ENCODE data around the gene HECA.
"Not testable (repeated sequence)": the region's sequence is repeated elsewhere in the genome, so short reads cannot be mapped to it uniquely, and the experiment has no call there.

HECA gene, protein sequence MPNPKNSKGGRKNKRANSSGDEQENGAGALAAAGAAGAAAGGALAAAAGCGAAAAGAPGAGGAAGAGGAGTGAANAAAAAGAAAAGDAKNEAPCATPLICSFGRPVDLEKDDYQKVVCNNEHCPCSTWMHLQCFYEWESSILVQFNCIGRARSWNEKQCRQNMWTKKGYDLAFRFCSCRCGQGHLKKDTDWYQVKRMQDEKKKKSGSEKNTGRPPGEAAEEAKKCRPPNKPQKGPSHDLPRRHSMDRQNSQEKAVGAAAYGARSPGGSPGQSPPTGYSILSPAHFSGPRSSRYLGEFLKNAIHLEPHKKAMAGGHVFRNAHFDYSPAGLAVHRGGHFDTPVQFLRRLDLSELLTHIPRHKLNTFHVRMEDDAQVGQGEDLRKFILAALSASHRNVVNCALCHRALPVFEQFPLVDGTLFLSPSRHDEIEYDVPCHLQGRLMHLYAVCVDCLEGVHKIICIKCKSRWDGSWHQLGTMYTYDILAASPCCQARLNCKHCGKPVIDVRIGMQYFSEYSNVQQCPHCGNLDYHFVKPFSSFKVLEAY

DNA sequence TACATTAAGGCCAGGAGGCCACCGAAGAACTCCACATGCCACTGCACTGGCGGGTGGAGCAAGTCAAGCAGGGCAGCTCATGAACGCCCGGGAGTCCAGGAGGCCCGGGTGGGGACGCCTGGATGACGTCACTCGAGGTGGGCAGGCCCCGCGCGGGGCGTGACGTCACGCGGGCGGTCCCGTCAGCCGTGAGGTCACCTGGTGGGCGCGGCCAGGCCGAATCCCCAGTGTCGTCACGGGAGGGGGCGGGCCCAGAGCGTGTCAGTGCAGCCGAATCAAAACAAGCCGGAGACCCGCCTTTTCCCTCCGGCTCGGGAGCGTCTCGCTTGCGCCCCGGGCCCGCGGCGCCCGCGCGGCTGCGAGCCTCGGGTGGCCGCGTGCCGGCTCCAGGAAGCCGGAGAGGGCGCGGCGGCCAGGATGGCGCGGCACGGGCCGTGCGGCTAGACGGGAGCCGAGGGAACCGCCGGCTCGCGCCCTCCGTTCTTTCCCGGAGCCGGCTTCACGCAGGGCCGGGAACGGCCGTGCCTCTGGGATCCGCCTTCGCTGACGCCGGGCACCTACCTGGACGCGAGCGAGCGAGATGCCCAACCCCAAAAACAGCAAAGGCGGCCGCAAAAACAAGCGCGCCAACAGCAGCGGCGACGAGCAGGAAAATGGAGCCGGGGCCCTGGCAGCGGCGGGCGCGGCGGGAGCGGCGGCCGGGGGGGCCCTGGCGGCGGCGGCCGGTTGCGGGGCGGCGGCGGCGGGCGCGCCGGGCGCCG, at the start of gene HECA:
TSS of gene HECA (plus strand) at position 264 of the 761 bp plus-strand sequence. CDS start at position 581, 317 bp downstream.
- DNase-seq (ENCODE audit: low read depth in 3 of 3): peak; percentile 99

DNA sequence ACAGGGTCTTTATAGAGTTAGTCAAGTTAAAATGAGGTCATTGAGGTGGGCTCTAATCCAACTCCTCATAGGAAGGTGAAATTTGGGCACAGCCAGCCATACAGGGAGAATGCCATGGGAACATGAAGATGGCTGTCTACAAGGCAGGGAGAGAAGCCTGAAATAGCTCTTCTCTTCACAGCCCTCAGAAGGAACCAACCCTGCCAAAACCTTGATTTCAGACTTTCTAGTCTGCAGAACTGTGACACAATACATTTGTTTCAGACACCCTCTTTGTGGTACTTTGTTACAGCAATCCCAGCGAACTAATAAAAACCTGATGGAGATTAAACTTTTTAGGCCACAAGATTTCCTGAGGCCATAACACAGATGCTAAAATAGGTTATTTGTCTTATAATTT, 43.1 kb upstream of the HECA start:
- no peak for DNase-seq (ENCODE audit: low read depth in 3 of 3)

DNA sequence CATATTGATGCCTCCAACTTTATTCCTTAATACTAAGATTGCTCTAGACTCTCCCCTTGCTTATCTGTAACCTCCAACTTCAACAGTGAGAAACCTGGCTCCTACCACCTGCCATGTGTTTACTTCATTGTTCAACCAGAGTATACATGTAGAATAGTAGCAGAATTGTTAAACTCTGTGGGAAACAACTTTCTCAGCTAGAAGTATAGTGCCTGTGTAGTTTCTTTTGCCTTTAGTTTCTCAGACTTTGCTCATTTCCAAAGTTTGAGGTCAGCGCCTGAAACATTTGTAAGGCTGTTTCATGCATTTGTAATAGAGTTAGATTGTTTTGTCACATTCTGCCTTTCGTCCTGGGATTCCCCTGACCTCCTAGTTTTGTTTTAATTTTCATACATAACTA, 34.9 kb upstream of the HECA start:
- no peak for DNase-seq (ENCODE audit: low read depth in 3 of 3)

DNA sequence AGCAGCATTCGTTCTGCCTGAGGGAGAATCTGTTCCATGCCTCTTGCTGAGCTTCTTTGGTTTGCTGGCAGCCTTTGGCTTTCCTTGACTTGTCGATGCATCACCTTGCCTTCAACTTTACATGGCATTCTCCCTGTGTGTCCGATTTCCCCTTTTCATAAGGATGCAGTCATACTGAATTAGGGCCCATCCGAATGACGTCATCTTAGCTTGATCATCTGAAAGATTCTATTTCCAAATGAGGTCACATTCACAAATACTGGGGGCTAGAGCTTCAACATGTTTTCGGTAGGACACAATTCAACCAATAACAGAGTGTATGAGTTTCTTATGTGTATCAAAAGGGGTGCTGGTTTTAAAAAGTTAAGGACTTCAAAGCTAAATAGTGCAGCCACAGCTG, 27.8 kb upstream of the HECA start:
- DNase-seq (ENCODE audit: low read depth in 3 of 3): no peak

GRCh38 chr6:139108378-139108777, 26.5 kb upstream of the HECA start:
- DNase-seq (ENCODE audit: low read depth in 3 of 3): no peak

GRCh38 chr6:139109558-139109957, 25.3 kb upstream of the HECA start:
- no peak for DNase-seq (ENCODE audit: low read depth in 3 of 3)

- no peak for DNase-seq (ENCODE audit: low read depth in 3 of 3)
Observed at GRCh38 chr6:139112146-139112545, 22.7 kb upstream of the HECA start.

- no peak for DNase-seq (ENCODE audit: low read depth in 3 of 3)
Observed at GRCh38 chr6:139112561-139112960, 22.3 kb upstream of the HECA start.

DNA sequence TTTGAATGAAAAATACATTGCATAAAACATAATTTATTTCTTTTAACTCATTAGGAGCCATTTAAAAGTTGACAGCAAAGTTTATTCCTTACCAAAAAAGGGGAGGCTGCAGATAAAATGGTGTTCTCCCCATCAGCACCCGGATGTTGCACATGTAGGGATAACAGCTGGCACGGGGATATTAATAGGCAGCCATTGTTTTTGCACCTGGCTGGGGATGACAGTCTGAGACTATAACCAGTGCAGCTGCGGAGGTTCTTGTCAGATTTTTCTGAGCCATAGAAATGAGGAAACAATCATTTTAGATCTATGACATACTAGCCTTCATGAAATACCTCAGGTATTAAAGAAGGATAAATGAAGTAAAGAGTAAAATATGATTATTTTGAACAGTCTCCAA, 20.1 kb upstream of the HECA start:
- DNase-seq (ENCODE audit: low read depth in 3 of 3): no peak

GRCh38 chr6:139115989-139116758, 18.7 kb upstream of the HECA start:
- no peak for DNase-seq (ENCODE audit: low read depth in 3 of 3)

DNA sequence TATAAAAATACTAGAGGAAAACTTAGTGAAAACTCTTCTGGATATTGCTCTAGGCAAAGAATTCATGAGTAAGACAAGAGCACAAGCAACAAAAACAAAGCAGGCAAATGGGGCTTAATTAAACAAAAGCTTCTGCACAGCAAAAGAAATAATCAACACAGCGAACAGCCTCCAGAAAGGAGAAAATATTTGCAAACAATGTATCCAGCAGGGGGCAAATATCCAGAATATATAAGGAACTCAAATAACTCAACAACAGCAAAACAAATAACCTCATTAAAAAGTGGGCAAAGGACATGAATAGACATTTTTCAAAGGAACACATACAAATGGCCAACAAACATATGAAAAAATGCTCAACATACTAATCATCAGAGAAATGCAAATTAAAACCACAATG, 17.1 kb upstream of the HECA start:
- DNase-seq (ENCODE audit: low read depth in 3 of 3): no peak

- DNase-seq (ENCODE audit: low read depth in 3 of 3): no peak
Observed at GRCh38 chr6:139119552-139119951, 15.3 kb upstream of the HECA start.

DNA sequence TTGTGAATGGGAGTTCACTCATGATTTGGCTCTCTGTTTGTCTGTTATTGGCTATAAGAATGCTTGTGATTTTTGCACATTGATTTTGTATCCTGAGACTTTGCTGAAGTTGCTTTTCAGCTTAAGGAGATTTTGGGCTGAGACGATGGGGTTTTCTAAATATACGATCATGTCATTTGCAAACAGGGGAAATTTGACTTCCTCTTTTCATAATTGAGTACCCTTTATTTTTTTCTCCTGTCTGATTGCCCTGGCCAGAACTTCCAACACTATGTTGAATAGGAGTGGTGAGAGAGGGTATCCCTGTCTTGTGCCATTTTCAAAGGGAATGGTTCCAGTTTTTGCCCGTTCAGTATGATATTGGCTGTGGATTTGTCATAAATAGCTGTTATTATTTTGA, 12.1 kb upstream of the HECA start:
- DNase-seq (ENCODE audit: low read depth in 3 of 3): not testable (repeated sequence)

GRCh38 chr6:139124887-139125672, 9.8 kb upstream of the HECA start:
- DNase-seq (ENCODE audit: low read depth in 3 of 3): peak; percentile 48 to 73 (median 67)

DNA sequence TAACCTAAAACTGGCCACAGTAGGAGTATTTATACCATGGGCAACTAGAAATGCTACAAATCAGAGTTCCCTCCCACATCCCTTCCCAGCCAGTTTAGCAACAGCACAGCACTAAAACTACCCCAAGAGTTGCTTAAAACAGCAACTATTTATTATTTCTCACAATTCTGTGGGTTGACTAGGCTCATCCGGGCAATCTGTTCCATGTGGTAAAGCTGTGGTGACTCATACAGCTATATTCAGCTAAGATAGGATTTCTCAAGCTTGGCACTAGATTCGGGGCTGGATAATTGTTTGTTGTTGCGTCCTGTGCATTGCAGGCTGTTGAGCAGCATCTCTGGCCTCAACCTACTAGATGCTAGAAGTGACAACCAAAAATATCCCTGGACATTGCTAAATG, 8.6 kb upstream of the HECA start:
- DNase-seq (ENCODE audit: low read depth in 3 of 3): no peak

DNA sequence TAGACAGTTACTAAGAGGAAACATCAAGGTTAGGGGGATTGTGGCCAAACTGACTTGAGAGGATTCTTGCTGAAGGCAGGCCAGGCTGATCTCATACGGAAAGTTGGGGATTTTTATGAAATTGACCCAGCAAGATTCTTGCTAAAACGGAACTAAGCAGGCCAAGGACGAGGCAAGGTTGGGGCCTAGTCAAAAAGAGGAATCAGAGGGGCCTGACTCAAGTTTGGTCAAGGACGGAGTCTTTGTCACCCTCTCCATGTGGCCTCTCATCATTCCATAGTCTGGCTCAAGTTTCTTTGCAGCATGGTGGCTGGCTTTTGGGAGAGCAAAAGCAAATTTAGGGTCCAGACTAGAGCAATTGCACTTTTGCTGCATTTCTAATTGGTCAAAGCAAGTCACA, 7.9 kb upstream of the HECA start:
- DNase-seq (ENCODE audit: low read depth in 3 of 3): no peak

DNA sequence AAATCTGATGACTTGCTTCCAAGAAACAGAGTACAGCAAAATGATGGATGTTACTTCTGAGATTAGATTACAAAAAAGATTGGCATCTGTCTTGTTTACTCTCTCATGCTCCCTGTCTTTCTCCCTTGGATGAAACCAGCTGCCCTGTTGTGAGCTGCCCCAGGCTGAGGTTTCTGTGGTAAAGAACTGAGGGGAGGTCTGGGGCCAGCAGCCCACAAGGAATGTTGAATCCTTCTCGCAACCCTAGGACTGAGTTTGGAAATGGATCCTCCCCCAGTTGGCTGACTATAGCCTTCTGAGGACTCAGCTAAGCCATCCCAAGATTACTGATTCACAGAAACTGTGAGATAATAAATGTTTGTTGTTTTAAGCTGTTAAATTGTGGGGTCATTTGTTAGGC, 5.6 kb upstream of the HECA start:
- DNase-seq (ENCODE audit: low read depth in 3 of 3): no peak

DNA sequence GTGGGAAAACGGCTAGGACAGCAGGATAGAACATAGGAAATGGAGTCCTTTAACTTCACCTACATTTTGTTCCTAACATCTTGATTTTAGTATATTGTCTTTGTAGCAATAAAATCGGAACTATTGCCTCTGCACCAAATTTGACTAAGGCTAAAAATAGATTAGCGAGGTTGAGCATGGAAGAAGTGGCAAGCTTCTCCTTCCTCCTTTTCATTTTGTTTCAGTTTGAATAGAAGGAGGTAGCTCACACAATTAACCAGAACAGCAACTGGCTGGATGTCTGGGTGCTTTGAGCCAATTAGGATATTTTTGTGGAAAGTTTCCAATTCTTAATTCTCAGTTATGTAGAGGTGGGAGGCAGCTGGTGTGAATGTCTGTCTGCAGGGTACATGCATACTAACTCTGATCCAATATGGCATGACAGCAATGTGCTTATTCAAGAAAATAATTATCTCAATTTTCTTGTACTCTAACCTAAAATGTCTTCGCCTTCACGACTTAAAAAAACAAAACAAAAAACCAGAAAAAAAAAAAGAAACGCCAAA, 3.1 kb upstream of the HECA start:
- no peak for DNase-seq (ENCODE audit: low read depth in 3 of 3)

DNA sequence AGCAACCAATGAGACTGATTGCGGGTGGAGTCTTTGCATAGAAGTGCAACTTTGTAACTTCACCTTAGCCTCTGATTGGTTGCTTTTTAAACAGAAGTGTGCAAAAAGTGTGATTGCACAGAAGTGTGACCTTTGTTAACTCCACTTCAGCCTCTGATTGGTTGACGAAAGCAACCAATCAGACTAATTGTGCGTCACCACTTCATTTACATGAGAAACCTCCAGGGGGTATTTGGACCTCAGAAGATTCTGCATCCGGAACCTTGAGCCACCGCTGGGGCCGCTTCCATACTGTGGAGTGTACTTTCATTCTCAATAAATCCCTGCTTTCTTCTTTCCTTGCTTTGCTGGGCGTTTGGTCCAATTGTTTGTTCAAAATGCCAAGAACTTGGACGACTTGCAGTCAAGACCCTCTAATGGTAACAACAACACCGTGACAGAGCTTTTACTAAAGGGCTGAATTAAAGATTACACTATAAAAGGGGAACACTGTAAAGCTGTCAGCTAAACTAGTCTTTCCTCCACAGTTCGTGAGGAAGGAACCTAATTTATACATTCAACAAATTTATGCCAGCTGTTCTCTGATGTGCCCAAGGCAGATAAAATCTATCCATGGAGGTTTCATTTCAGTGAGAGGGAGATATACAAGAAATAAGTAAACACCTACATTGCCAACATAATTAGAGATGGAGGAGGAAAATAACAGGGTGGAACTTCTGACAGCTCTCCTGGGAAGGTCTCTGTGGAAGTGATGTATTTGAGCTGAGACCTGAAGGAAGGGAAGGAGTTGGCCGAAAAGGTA, 1.4 kb upstream of the HECA start:
- no peak for DNase-seq (ENCODE audit: low read depth in 3 of 3)

DNA sequence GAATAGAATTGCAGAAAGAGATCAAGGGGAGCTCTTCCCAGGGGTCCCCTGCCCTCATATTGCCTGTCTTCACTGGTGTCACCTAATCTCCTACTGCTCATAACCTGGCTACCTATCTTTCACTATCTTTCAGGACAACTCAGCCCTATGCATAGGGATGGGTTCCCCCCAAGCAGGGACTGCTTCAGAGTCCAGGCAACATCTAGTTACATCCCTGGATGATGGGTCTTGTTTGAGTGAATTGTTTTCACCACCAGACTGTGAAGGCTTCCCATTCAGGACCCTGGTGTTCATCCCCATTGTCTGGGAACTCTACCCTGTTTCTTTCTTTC, 850 bp upstream of the HECA start:
- no peak for DNase-seq (ENCODE audit: low read depth in 3 of 3)
